GM04504 (cell line): Measurements from ENCODE around the gene GNL1.
A peak's percentile ranks its signal among the peaks of the same experiment; 100 is the strongest.

Experiments used
- DNase-seq: peaks from one replicate; pipeline ENCODE4 v3.0.0-alpha.2; 2012; ENCODE audit warnings: low read depth

Gene GNL1

GRCh38 chr6:30570263-30570662, 14.0 kb upstream of the GNL1 start:
- no peak for DNase-seq

- DNase-seq: no peak
Measured at GRCh38 chr6:30568245-30568644, 12.0 kb upstream of the GNL1 start.

- DNase-seq: no peak
Measured at GRCh38 chr6:30565772-30566171, 9.5 kb upstream of the GNL1 start.

GRCh38 chr6:30564114-30564513, 7.8 kb upstream of the GNL1 start:
- DNase-seq: no peak

GRCh38 chr6:30562470-30563425, 6.5 kb upstream of the GNL1 start:
- DNase-seq: no peak

GRCh38 chr6:30560930-30561329, 4.6 kb upstream of the GNL1 start:
- DNase-seq: no peak

- no peak for DNase-seq
Measured at GRCh38 chr6:30557683-30557981, 1.3 kb upstream of the GNL1 start.

GRCh38 chr6:30556906-30557682, 805 bp upstream of the GNL1 start, which contains the start of gene PRR3:
PRR3 (plus strand) TSS chr6:30557295; CDS start chr6:30557345, 50 bp downstream.
- peak; percentile 77 for DNase-seq

GRCh38 chr6:30555816-30556065, 548 bp downstream of the GNL1 start:
- no peak for DNase-seq

- DNase-seq: no peak
Measured at GRCh38 chr6:30554962-30555815, 1.1 kb downstream of the GNL1 start.

- no peak for DNase-seq
Measured at GRCh38 chr6:30554404-30554803, 1.9 kb downstream of the GNL1 start.

- DNase-seq: no peak
Measured at GRCh38 chr6:30548375-30548774, 7.9 kb downstream of the GNL1 start.

- DNase-seq: no peak
Measured at GRCh38 chr6:30547454-30547853, 8.8 kb downstream of the GNL1 start.

GRCh38 chr6:30544666-30545272, 11.5 kb downstream of the GNL1 start:
- DNase-seq: peak; percentile 54

- no peak for DNase-seq
Measured at GRCh38 chr6:30543821-30544220, 12.5 kb downstream of the GNL1 start.

- DNase-seq: no peak
Measured at GRCh38 chr6:30542915-30543314, 13.4 kb downstream of the GNL1 start.

GRCh38 chr6:30542404-30542725, 13.9 kb downstream of the GNL1 start:
- DNase-seq: no peak

GRCh38 chr6:30541515-30542403, 14.5 kb downstream of the GNL1 start:
- peak; percentile 47 for DNase-seq

GRCh38 chr6:30537931-30538330, 18.4 kb downstream of the GNL1 start:
- no peak for DNase-seq

GRCh38 chr6:30533460-30534294, 22.6 kb downstream of the GNL1 start:
- DNase-seq: no peak
